Mononuclear cell (primary cell): ENCODE data around the gene VKORC1. TPM values are rescaled to one million over a fixed set of nuclear protein-coding genes. Genes with fewer than 3 reads are reported as not detected.
A peak's percentile ranks its signal among the peaks of the same experiment; 100 is the strongest.

Experiments
- H3K27me3 ChIP-seq: 2 replicates; pipeline ENCODE4 v1.6.0; 2011; ENCODE audit warnings: low read length, control low read depth; ENCODE audit not compliant: insufficient read depth
- H3K4me1 ChIP-seq: 2 replicates; pipeline ENCODE4 v1.5.1; 2011; ENCODE audit warnings: mild to moderate bottlenecking, low read length, control low read depth; ENCODE audit not compliant: insufficient read depth
- H3K4me3 ChIP-seq: 2 replicates; pipeline ENCODE4 v1.5.1; 2011; ENCODE audit warnings: mild to moderate bottlenecking, low read length, moderate library complexity
- H3K9me3 ChIP-seq: 2 replicates; pipeline ENCODE4 v1.5.1; 2011; ENCODE audit warnings: low read depth, mild to moderate bottlenecking, control low read depth, low read length
- total RNA-seq: library from RNA; depleted of rRNA; stranded (reverse); fragments of >200 nt; gene quantifications from one replicate; pipeline ENCODE4 v1.2.3, GENCODE V29; 2012

Gene VKORC1
- total RNA-seq, 1 donor = 27.1 TPM

GRCh38 chr16:31133046-31133501 is 38.5 kb upstream of the VKORC1 start:
- H3K9me3 ChIP-seq = no peaks in the 10 kb centered on the region
- H3K4me3 ChIP-seq = no peak overlapping the region
- no peaks in the 10 kb centered on the region for H3K27me3 ChIP-seq
- H3K4me1 ChIP-seq = peaks cover 44% of the 10 kb centered on the region

GRCh38 chr16:31132303-31132979 is 37.8 kb upstream of the VKORC1 start:
- no peaks in the 10 kb centered on the region for H3K27me3 ChIP-seq
- H3K9me3 ChIP-seq = no peaks in the 10 kb centered on the region
- no peak overlapping the region for H3K4me3 ChIP-seq
- peaks cover 50% of the 10 kb centered on the region for H3K4me1 ChIP-seq

GRCh38 chr16:31131841-31132271 is 37.3 kb upstream of the VKORC1 start:
- Histone ChIP-seq H3K4me1 (peaks cover 56% of the 10 kb centered on the region), H3K4me3 (no peak overlapping the region), H3K9me3 (no peaks in the 10 kb centered on the region), H3K27me3 (no peaks in the 10 kb centered on the region)

GRCh38 chr16:31131416-31131815 is 36.8 kb upstream of the VKORC1 start:
- H3K9me3 ChIP-seq = no peaks in the 10 kb centered on the region
- H3K4me3 ChIP-seq = no peak overlapping the region
- H3K4me1 ChIP-seq = peaks cover 60% of the 10 kb centered on the region
- H3K27me3 ChIP-seq = no peaks in the 10 kb centered on the region

GRCh38 chr16:31130899-31131298 is 36.3 kb upstream of the VKORC1 start:
- Histone ChIP-seq H3K27me3 (no peaks in the 10 kb centered on the region), H3K4me3 (no peak overlapping the region), H3K9me3 (no peaks in the 10 kb centered on the region), H3K4me1 (peaks cover 63% of the 10 kb centered on the region)

GRCh38 chr16:31130336-31130891 is 35.8 kb upstream of the VKORC1 start:
- Histone ChIP-seq H3K9me3 (no peaks in the 10 kb centered on the region), H3K4me3 (no peak overlapping the region), H3K4me1 (peaks cover 63% of the 10 kb centered on the region), H3K27me3 (no peaks in the 10 kb centered on the region)

- Histone ChIP-seq H3K4me1 (peaks cover 57% of the 10 kb centered on the region), H3K4me3 (no peak overlapping the region), H3K27me3 (no peaks in the 10 kb centered on the region), H3K9me3 (no peaks in the 10 kb centered on the region)
Observed at GRCh38 chr16:31129568-31130335, 35.2 kb upstream of the VKORC1 start.

- no peak overlapping the region for H3K4me3 ChIP-seq
- H3K9me3 ChIP-seq = no peaks in the 10 kb centered on the region
- H3K27me3 ChIP-seq = no peaks in the 10 kb centered on the region
- H3K4me1 ChIP-seq = peaks cover 49% of the 10 kb centered on the region
Observed at GRCh38 chr16:31128711-31129567, 34.3 kb upstream of the VKORC1 start.

- H3K4me3 ChIP-seq = no peak overlapping the region
- no peaks in the 10 kb centered on the region for H3K9me3 ChIP-seq
- H3K4me1 ChIP-seq = peaks cover 44% of the 10 kb centered on the region
- no peaks in the 10 kb centered on the region for H3K27me3 ChIP-seq
Observed at GRCh38 chr16:31127182-31127581, 32.6 kb upstream of the VKORC1 start.

GRCh38 chr16:31125844-31126243 is 31.2 kb upstream of the VKORC1 start:
- Histone ChIP-seq H3K4me3 (no peak overlapping the region), H3K27me3 (no peaks in the 10 kb centered on the region), H3K9me3 (no peaks in the 10 kb centered on the region), H3K4me1 (peaks cover 44% of the 10 kb centered on the region)

GRCh38 chr16:31120129-31120528 is 25.5 kb upstream of the VKORC1 start:
- H3K4me1 ChIP-seq = peaks cover 35% of the 10 kb centered on the region
- no peaks in the 10 kb centered on the region for H3K9me3 ChIP-seq
- H3K4me3 ChIP-seq = no peak overlapping the region
- H3K27me3 ChIP-seq = no peaks in the 10 kb centered on the region

GRCh38 chr16:31118223-31119155 is 23.9 kb upstream of the VKORC1 start:
- H3K9me3 ChIP-seq = no peaks in the 10 kb centered on the region
- peak overlapping the region; percentile 58 for H3K4me3 ChIP-seq
- H3K27me3 ChIP-seq = no peaks in the 10 kb centered on the region
- H3K4me1 ChIP-seq = peaks cover 50% of the 10 kb centered on the region

- H3K4me3 ChIP-seq = peak within 1 kb of the TSS; percentile 58
- no peaks in the 10 kb centered on the region for H3K27me3 ChIP-seq
- H3K4me1 ChIP-seq = peaks cover 59% of the 10 kb centered on the region
- H3K9me3 ChIP-seq = no peaks in the 10 kb centered on the region
Observed at GRCh38 chr16:31117384-31118222, 23.0 kb upstream of the VKORC1 start, which contains the start of gene KAT8. TSS of gene KAT8 (plus strand) at chr16:31117664. CDS start at chr16:31117682, 18 bp downstream.
